SK-N-SH (cell line): ENCODE measurements around the gene RTN4RL1. TPM values are rescaled to one million over a fixed set of nuclear protein-coding genes. Genes with fewer than 3 reads are reported as not detected.

Experiments
- CTCF ChIA-PET: fragments of 300-600, 350-600 bp; formaldehyde crosslinking; extraction: SDS; loops from one replicate; lab custom pipeline; 2021; lab: Yijun Ruan, JAX
- POLR2A ChIA-PET: fragments of 350-600 bp; sonication (Branson Sonifier 250); formaldehyde crosslinking; extraction: SDS; loops from one replicate; lab custom pipeline; 2020; ENCODE audit warnings: antibody characterized with exemption, inconsistent platforms; lab: Yijun Ruan, JAX
- DNase-seq: peaks from one replicate; pipeline ENCODE4 v3.0.0; 2012
- H2AFZ ChIP-seq: fragments of 200-600 bp; sonication (generic); 2 replicates; pipeline ENCODE4 v1.8.1; 2016; ENCODE audit warnings: antibody characterized with exemption, mild to moderate bottlenecking, low read depth
- H3F3A ChIP-seq: fragments of 200-600 bp; sonication (generic); replicated peaks from 2 replicates; pipeline ENCODE3; 2016; ENCODE audit warnings: antibody characterized with exemption, mild to moderate bottlenecking; ENCODE audit not compliant: insufficient read depth
- H3K27ac ChIP-seq, 2 experiments: fragments of 200-500 bp in 1 of 2; fragments of 200-600 bp in 1 of 2; sonication (Bioruptor generic) in 1 of 2; sonication (generic), shearing (Covaris generic) in 1 of 2; 2 replicates each; pipeline versions ENCODE4 v1.5.1 to v1.6.1; 2014 to 2016; ENCODE audit warnings: low read depth in 2 of 2, inconsistent platforms in 1 of 2, low read length in 1 of 2, mild to moderate bottlenecking in 1 of 2, mixed read lengths in 1 of 2
- H3K27me3 ChIP-seq: fragments of 200-600 bp; sonication (generic), shearing (Covaris generic); 2 replicates; pipeline ENCODE4 v1.6.1; 2016; ENCODE audit warnings: mixed run types; ENCODE audit not compliant: insufficient read depth
- H3K36me3 ChIP-seq, 2 experiments: fragments of 200-500 bp in 1 of 2; fragments of 200-600 bp in 1 of 2; sonication (Bioruptor generic) in 1 of 2; sonication (generic) in 1 of 2; replicated peaks in 1 of 2; 2 replicates each; pipeline versions ENCODE3 to v1.5.1; 2014 to 2016; ENCODE audit warnings: low read length in 1 of 2, mild to moderate bottlenecking in 1 of 2; ENCODE audit not compliant: insufficient read depth in 2 of 2, control insufficient read depth in 1 of 2
- H3K4me1 ChIP-seq, 2 experiments: fragments of 200-500 bp in 1 of 2; fragments of 200-600 bp in 1 of 2; sonication (Bioruptor generic) in 1 of 2; sonication (generic), shearing (Covaris generic) in 1 of 2; 2 replicates each; pipeline versions ENCODE4 v1.5.1 to v1.6.1; 2014 to 2016; ENCODE audit warnings: low read depth in 1 of 2, low read length in 1 of 2, mixed run types in 1 of 2; ENCODE audit not compliant: insufficient read depth in 2 of 2, control insufficient read depth in 1 of 2
- H3K4me2 ChIP-seq: fragments of 200-600 bp; sonication (generic), shearing (Covaris generic); 2 replicates; pipeline ENCODE4 v1.6.1; 2017; ENCODE audit warnings: mixed run types
- H3K4me3 ChIP-seq, 2 experiments: fragments of 200-500 bp in 1 of 2; fragments of 200-600 bp in 1 of 2; sonication (Bioruptor generic) in 1 of 2; sonication (generic), shearing (Covaris generic) in 1 of 2; 2 replicates each; pipeline versions ENCODE4 v1.5.1 to v1.8.1; 2014 to 2016; ENCODE audit warnings: low read depth in 2 of 2, inconsistent platforms in 1 of 2, low read length in 1 of 2, mild to moderate bottlenecking in 1 of 2, mixed read lengths in 1 of 2, moderate library complexity in 1 of 2
- H3K79me2 ChIP-seq: fragments of 200-600 bp; sonication (generic); 2 replicates; pipeline ENCODE4 v1.8.1; 2017; ENCODE audit warnings: mild to moderate bottlenecking; ENCODE audit not compliant: insufficient read depth
- H3K9ac ChIP-seq: fragments of 200-600 bp; sonication (generic); 2 replicates; pipeline ENCODE4 v1.6.1; 2017; ENCODE audit warnings: mixed run types
- H3K9me2 ChIP-seq: fragments of 200-600 bp; sonication (generic); 2 replicates; pipeline ENCODE4 v1.6.1; 2017; ENCODE audit warnings: mixed run types
- H3K9me3 ChIP-seq: fragments of 200-600 bp; sonication (generic); 2 replicates; pipeline ENCODE4 v1.6.1; 2017; ENCODE audit warnings: mixed run types, mild to moderate bottlenecking, moderate library complexity
- H4K20me1 ChIP-seq: fragments of 200-600 bp; sonication (generic); 2 replicates; pipeline ENCODE4 v1.6.1; 2017; ENCODE audit warnings: mild to moderate bottlenecking, mixed run types; ENCODE audit not compliant: insufficient read depth
- CHD2 ChIP-seq: fragments of 150-350 bp; IDR thresholded peaks from 2 replicates; pipeline ENCODE4 v1.6.1; 2018; ENCODE audit warnings: low read length; ENCODE audit not compliant: partially characterized antibody
- EP300 ChIP-seq, 2 experiments: IDR thresholded peaks; 2 replicates each; pipeline versions ENCODE4 v1.4.0 to v1.6.1; 2012; ENCODE audit warnings: borderline replicate concordance in 1 of 2, low read depth in 1 of 2, low read length in 1 of 2
- FOSL2 ChIP-seq: IDR thresholded peaks from 2 replicates; pipeline ENCODE4 v1.4.0; 2012; ENCODE audit warnings: low read depth, mild to moderate bottlenecking, moderate library complexity, borderline replicate concordance
- IRF3 ChIP-seq: fragments of 150-350 bp; IDR thresholded peaks from 2 replicates; pipeline ENCODE4 v1.6.1; 2016; ENCODE audit warnings: mild to moderate bottlenecking, low read depth, low read length
- MXI1 ChIP-seq: IDR thresholded peaks from 2 replicates; pipeline ENCODE4 v1.6.1; 2012; ENCODE audit warnings: mild to moderate bottlenecking, low read depth, low read length, improper control_type of control experiment
- NFIC ChIP-seq: IDR thresholded peaks from 2 replicates; pipeline ENCODE4 v1.4.0; 2012; ENCODE audit warnings: borderline replicate concordance
- NRF1 ChIP-seq: IDR thresholded peaks from 2 replicates; pipeline ENCODE4 v1.6.1; 2012; ENCODE audit warnings: low read depth, mild to moderate bottlenecking, low read length
- RAD21 ChIP-seq: IDR thresholded peaks from 2 replicates; pipeline ENCODE4 v1.6.1; 2012; ENCODE audit warnings: mild to moderate bottlenecking, low read length
- RFX5 ChIP-seq: IDR thresholded peaks from 2 replicates; pipeline ENCODE4 v1.6.1; 2012; ENCODE audit warnings: mild to moderate bottlenecking, improper control_type of control experiment, low read length
- RXRA ChIP-seq: IDR thresholded peaks from 2 replicates; pipeline ENCODE4 v1.4.0; 2012; ENCODE audit warnings: low read depth, mild to moderate bottlenecking, borderline replicate concordance
- SIN3A ChIP-seq: IDR thresholded peaks from 2 replicates; pipeline ENCODE4 v1.6.1; 2012; ENCODE audit warnings: low read depth, mild to moderate bottlenecking, low read length, moderate library complexity, borderline replicate concordance
- SMC3 ChIP-seq: IDR thresholded peaks from 2 replicates; pipeline ENCODE4 v1.6.1; 2012; ENCODE audit warnings: low read depth, low read length, improper control_type of control experiment
- TCF12 ChIP-seq: IDR thresholded peaks from 2 replicates; pipeline ENCODE4 v1.4.0; 2012
- YY1 ChIP-seq: IDR thresholded peaks from 2 replicates; pipeline ENCODE4 v1.4.0; 2012; ENCODE audit warnings: low read depth, mild to moderate bottlenecking
- WGBS: methylation state at CpG from one replicate; pipeline ENCODE4 v1.1.6; 2017; ENCODE audit warnings: low lambda C conversion rate; 5-methylcytosine and 5-hydroxymethylcytosine counted together
- polyA plus RNA-seq, 3 experiments: library from polyadenylated mRNA; depleted of rRNA; stranded (reverse); fragments of >200 nt; gene quantifications; 2 replicates each; pipeline ENCODE4 v1.2.3, GENCODE V29; 2012
- TF ChIP-seq, protein P1 (sequence below): IDR thresholded peaks from 2 replicates; pipeline ENCODE4 v1.4.0; 2012; ENCODE audit warnings: low read depth

The RTN4RL1 gene
- polyA plus RNA-seq, 1 of the 3 experiments (the other 2 are of a cell fraction) = 0.07 TPM

- Histone ChIP-seq H3K4me1 (peaks cover 27 to 49% of the 10 kb centered on the region in 2 experiments; a peak in 3 of 4 replicates), H4K20me1 (no peaks in the 10 kb centered on the region), H3K9me2 (no peaks in the 10 kb centered on the region), H2AFZ (no peak overlapping the region), H3K9ac (no peak overlapping the region), H3K79me2 (no peaks in the 10 kb centered on the region), H3K9me3 (no peaks in the 10 kb centered on the region), H3K4me2 (no peak overlapping the region), H3K4me3 (no peak overlapping the region), H3K36me3 (peaks cover 17 to 20% of the 10 kb centered on the region in 2 experiments), H3F3A (peaks cover 17% of the 10 kb centered on the region)
- CTCF ChIA-PET = interaction anchor here (1.0 to 4.5 kb wide), 4 partner anchors 11 to 106 kb away, joined by 3 to 28 read pairs (median 3); partner anchors contain the start of gene HIC1
- DNase-seq = no peak
- POLR2A ChIA-PET = no interaction called here
- TF ChIP-seq TCF12 (no peak), RFX5 (no peak), SMC3 (no peak), NFIC (no peak), IRF3 (no peak), RAD21 (no peak), YY1 (no peak), CHD2 (no peak), NRF1 (no peak), SIN3A (no peak)
- TF ChIP-seq, protein P1, sequence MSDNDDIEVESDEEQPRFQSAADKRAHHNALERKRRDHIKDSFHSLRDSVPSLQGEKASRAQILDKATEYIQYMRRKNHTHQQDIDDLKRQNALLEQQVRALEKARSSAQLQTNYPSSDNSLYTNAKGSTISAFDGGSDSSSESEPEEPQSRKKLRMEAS = no peak
- TF ChIP-seq, all 33 proteins: peak for 0
- WGBS = 82% methylated on average over 9 of the region's 13 CpGs
- Histone ChIP-seq H3K27ac (peak overlapping the region in 1 of 2 experiments; percentile 8; a peak in 1 of 4 replicates), H3K27me3 (no peaks in the 10 kb centered on the region)
Measured at GRCh38 chr17:2070241-2071023, 45.3 kb upstream of the RTN4RL1 start.

- 59% methylated on average over 14 of the region's 15 CpGs for WGBS
- peak; percentile 70 for DNase-seq
- Histone ChIP-seq H3F3A (peaks cover 17% of the 10 kb centered on the region), H3K27me3 (no peaks in the 10 kb centered on the region), H3K27ac (peak overlapping the region; percentile 69 to 81), H2AFZ (no peak overlapping the region), H3K4me3 (no peak overlapping the region), H3K4me2 (peak overlapping the region; percentile 60; the same call in 1 of the 2 replicates), H3K9me3 (no peaks in the 10 kb centered on the region), H3K36me3 (peaks cover 22 to 31% of the 10 kb centered on the region in 2 experiments), H4K20me1 (no peaks in the 10 kb centered on the region), H3K79me2 (no peaks in the 10 kb centered on the region), H3K9me2 (no peaks in the 10 kb centered on the region), H3K9ac (peak overlapping the region; percentile 43), H3K4me1 (peaks cover 27 to 38% of the 10 kb centered on the region in 2 experiments; a peak in 3 of 4 replicates)
- peak; percentile 62 for TF ChIP-seq TCF12
- peak; percentile 25; the same call in 1 of the 2 replicates for TF ChIP-seq FOSL2
- TF ChIP-seq NRF1 = no peak
- peak in 1 of 2 experiments; percentile 11; a peak in 1 of 4 replicates for TF ChIP-seq EP300 (IDR thresholded peaks at IDR 0.05; ENCODE audit: borderline replicate concordance in 1 of 2, low read depth in 1 of 2, low read length in 1 of 2)
- TF ChIP-seq, protein P1 = peak; percentile 40; the same call in 1 of the 2 replicates
- TF ChIP-seq RXRA = no peak
- TF ChIP-seq MXI1 = peak; percentile 36; the same call in 1 of the 2 replicates
- CTCF ChIA-PET = interaction anchor here (0.8 to 7.4 kb wide), 7 partner anchors 10 to 176 kb away, joined by 3 to 81 read pairs (median 7); partner anchors contain the start of gene HIC1
- POLR2A ChIA-PET = interaction anchor here (1.2 kb wide), 1 partner anchor 16 kb away, joined by 3 read pairs; no protein-coding TSS in a partner anchor
Measured at GRCh38 chr17:2068519-2069051, 43.5 kb upstream of the RTN4RL1 start.
